GM12874 (cell line): ENCODE results near the gene SLC17A4.

Experiments used
- TF ChIP-seq, protein P1 (sequence below): IDR thresholded peaks from 2 replicates; pipeline ENCODE4 v1.5.1; 2011; ENCODE audit warnings: low read depth, mild to moderate bottlenecking, control low read depth, low read length, moderate library complexity; ENCODE audit not compliant: insufficient read depth

The SLC17A4 gene

DNA sequence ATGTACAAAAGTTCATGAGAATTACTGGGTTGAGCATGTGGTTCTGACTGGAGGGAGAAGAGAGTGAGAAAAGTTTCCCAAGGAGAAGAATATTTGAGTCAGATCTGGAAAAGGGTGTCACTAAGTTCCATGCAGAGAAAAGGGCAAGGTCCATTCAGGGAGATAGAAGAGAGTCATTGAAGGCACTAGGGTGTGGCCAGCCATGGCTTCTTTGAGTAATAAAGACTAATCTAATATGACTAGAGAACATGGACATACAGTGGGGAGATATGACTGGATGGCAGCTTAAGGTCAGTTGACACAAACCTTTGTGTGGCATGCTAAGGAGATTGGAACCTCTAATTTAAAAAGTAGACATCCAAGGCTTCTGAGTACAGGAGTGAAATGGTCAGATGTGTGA, 10.7 kb upstream of the SLC17A4 start:
- TF ChIP-seq, protein P1, sequence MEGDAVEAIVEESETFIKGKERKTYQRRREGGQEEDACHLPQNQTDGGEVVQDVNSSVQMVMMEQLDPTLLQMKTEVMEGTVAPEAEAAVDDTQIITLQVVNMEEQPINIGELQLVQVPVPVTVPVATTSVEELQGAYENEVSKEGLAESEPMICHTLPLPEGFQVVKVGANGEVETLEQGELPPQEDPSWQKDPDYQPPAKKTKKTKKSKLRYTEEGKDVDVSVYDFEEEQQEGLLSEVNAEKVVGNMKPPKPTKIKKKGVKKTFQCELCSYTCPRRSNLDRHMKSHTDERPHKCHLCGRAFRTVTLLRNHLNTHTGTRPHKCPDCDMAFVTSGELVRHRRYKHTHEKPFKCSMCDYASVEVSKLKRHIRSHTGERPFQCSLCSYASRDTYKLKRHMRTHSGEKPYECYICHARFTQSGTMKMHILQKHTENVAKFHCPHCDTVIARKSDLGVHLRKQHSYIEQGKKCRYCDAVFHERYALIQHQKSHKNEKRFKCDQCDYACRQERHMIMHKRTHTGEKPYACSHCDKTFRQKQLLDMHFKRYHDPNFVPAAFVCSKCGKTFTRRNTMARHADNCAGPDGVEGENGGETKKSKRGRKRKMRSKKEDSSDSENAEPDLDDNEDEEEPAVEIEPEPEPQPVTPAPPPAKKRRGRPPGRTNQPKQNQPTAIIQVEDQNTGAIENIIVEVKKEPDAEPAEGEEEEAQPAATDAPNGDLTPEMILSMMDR = no peak

DNA sequence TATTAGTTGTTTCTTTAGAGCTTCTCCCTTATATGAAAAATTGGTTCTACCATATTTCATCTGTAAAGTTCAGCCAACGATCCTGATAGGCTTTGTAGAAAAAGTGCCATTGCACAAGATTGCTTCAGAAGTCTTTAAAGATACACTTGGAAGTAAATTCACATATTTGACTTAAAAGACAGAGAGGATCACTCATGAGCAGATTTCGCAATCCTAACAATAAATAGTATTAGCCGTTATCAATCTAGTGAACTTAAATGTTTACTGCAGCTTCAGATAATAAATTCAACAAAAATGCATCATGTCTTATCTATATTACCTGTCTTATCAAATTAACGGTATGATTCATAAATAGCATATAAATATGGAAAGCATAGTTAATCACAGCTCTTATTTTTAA, 8.7 kb upstream of the SLC17A4 start:
- TF ChIP-seq, protein P1 = no peak

DNA sequence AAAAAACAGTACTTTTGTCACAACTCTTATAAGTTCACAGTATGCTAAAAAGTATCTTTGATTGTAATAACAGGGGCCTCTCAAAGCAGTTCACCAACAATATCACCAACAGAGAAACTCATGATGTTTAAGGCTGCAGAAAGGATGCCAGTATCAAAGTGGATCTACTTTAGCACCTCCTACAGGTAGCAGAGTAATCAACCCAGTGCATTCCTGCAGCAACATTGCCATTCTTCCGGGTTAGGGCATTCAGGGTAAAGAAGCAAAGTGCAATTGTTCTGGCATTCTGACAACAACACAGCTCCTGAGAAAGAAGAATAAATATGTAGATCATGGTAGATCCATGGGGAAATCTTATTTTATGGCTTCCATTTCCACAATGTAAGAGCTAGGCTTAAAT, 7.6 kb upstream of the SLC17A4 start:
- TF ChIP-seq, protein P1 = 0 out of 2 replicates have a peak, but pooled peaks have one; percentile 3

DNA sequence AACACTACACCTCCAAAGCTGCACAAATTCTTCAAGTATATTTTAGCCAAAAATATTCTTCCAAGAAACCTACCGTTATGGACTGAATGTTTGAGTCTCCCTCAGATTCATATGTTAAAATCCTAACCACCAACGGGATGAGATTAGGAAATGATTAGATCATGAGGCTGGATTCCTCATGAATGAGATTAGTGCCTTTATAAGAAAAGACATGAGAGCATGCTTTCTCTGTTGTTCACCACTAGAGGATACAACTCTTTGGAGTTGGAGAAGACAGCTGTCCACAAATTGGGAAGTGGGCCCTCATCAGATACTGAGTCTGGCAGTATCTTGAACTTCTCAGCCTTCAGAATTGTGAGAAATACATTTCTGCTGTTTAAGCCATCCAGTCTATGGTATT, 7.1 kb upstream of the SLC17A4 start:
- TF ChIP-seq, protein P1 = no peak

DNA sequence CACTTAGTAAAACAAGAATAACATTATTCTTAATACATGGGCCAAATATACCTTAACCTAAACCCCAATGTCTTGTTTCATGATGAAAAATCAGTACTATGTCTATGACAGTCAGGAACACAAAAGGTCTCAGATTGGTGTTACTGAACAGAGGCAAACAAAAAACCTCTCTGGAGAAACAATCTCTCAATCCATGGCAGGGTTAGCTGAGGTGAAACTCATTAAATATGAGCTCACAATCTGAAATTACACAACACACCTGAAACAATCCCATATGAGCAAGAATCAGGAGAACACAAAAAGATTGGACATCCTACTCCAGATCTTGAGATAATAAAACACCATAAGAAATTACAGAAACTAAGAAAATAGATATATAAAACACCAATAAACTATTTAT, 6.5 kb upstream of the SLC17A4 start:
- TF ChIP-seq, protein P1 = no peak

DNA sequence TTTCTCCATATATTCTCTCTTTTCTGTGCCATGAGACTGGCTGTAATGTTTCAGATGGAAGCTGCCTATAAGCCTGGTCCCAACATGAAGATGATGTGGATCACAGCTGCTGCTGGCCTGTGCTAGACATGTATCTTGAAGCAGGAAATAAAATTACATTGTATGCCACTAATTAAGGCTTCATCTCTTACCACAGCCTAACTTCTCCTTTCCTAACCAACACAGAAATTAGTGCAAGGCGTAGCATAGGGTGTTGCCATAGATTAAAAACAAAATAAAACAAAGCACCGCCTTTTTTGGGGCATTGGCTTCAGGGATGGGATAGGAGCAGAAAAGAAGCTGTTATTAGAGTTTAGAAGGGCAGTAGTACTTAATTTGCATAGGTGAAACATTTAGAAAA, 4.7 kb upstream of the SLC17A4 start:
- TF ChIP-seq, protein P1 = no peak

DNA sequence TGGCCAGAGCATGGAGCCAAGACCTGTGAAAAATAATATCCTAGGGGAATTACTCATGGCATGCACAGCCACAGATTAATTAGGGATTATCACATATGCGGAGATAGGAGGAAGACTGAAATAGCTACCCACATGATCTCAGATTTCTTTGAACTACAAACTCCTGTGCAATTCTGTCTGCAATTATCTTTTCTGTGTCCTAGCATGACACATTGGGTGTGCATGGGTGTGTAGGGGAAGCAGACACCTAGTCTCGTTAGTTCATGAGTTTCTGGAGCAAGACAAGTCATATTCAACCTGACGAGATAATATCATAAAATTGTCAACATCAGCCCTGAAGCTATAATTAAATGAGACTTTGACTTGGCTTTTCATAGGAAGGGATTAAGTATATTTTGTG, 3.6 kb upstream of the SLC17A4 start:
- TF ChIP-seq, protein P1 = no peak

DNA sequence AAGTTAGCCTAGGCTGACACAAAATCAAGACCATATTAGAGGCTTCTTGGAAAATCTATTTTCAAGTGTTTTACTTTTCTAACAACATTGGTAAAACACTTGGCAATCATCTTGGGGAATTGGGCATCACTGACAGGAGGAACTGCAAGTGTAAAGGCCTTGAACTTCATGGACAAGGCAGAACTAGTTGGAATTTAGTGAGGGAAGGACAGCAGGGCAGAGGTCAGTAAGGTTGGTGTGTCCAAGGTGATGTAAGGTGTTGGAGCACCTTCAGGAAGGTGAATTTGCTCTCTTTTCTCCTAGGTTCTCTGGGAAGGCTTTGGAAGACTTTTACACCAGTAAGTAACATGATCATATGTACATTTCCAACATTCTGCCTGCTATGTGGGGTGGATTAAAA, 1.5 kb upstream of the SLC17A4 start:
- TF ChIP-seq, protein P1 = no peak
